Stimulated activated CD4-positive, alpha-beta T cell treated with anti-CD3 and anti-CD28 coated beads, Interleukin-12 subunit alpha, Interleukin-12 subunit beta, amount 100 ng/mL, for 4 hours (primary cell): ENCODE data around the gene ALG1.
A peak's percentile ranks its signal among the peaks of the same experiment; 100 is the strongest.
"Not testable (repeated sequence)": the region's sequence is repeated elsewhere in the genome, so short reads cannot be mapped to it uniquely, and the experiment has no call there.

ENCODE experiments used
- DNase-seq: peaks from one replicate; pipeline ENCODE4 v3.0.0-alpha.2; 2020

Gene ALG1

DNA sequence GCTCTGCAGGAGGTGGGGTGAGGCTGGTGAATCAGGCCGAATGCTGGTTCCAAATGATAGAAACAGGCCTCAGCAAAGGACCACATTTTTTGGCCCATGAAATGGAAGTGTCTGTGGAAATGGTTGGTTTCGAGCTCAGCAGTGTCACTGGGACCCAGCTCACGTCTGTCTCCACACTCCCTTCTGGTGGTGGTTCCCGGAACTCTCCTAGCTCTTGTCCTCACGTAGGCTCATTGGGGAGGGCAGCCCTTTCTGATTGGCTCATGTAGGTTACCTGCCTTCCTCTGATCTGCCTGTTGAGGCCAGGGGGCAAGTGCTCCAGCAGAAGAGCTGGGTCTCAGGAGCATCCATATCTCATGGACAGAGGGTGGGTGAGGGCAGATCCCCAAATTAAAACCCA lies 4.0 kb downstream of the ALG1 start:
- DNase-seq = no peak

DNA sequence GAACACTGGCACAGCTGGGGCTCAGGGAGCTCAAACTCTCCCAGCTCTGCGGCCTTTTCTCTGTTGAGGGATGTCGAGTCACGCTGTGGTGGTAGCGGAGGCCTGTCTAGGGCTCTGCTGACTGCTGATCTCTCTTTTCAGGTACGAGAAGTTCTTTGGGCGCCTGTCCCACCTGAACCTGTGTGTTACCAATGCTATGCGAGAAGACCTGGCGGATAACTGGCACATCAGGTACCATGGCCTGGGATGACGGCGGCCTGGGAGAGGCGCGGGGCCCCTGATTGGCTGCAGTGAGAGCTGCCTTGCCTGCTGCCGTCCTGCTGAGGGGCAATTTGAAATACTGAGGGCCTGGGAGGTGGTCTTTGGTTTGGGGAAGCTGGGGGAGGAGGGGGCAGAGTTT lies 5.7 kb downstream of the ALG1 start:
- DNase-seq = no peak

DNA sequence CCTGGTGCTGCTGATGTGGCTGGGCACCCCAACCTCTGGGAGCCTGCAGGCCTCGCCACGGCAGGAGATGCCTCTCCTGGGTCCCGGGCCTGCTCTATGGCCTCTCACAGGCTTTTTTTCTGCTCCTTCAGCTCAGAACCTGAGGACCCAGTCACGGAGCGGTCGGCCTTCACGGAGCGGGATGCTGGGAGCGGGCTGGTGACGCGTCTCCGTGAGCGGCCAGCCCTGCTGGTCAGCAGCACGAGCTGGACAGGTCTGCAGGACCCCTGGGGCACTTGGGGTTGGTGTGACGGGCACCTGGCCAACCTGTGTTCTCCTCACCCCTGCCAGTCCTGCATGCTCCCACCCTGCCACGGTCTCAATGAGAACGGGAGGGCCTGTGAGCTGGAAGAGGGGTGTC lies 7.0 kb downstream of the ALG1 start:
- DNase-seq = no peak

DNA sequence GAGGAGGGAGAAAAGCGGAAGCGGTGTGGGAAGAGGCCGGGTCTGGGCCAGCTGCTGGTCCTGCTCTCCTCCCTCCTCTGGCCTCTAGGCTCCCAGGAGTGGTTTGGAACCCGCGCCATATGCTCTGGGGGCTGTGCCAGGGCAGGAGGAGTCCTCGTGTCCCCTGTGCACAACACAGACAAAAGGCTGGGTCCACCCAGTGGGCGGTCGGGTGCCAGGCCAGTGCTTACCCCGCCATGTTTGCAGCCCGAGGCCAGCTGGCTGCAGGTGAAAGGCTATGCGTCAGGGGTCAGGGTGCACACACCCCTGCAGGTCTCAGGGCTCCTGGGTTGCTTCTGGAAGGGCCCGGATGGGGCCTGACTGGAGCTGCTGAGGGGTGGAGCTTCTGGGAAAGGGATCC lies 8.8 kb downstream of the ALG1 start:
- DNase-seq = not testable (repeated sequence)

DNA sequence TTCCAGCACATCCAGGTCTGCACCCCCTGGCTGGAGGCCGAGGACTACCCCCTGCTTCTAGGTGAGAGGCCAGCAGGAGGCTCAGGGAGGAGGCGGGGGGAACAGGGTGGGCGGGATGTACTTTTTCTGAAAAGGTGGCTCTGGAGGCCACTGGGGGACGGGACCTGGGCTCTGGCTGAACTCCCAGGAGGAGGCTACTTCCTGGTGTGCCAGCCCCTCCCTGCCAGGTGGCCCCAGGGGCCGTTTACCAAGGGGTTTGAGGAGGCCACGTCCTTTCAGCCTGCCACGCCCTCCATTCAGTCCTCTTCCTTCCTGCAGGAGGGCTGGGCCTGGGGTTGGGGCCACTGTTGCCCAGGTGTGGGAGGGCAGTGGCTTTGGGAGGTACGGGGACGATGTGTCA lies 9.4 kb downstream of the ALG1 start:
- not testable (repeated sequence) for DNase-seq

DNA sequence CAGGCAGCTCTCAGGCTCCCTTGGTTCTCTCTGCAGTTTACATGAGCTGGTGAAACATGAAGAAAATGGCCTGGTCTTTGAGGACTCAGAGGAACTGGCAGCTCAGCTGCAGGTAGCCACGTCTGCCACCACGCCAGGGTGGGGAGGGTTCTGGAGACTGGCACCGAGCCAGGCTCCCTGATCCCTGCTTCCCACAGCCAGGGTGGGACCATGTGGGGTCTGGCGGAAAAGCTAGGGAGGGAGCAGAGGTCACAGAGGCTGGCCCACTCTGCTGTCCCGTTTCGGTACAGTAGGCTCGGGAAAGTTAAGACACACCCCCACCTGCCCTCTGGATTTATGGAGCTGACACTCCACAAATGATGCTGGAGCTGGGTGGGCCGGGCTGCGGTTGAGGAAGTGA lies 12.0 kb downstream of the ALG1 start:
- not testable (repeated sequence) for DNase-seq

DNA sequence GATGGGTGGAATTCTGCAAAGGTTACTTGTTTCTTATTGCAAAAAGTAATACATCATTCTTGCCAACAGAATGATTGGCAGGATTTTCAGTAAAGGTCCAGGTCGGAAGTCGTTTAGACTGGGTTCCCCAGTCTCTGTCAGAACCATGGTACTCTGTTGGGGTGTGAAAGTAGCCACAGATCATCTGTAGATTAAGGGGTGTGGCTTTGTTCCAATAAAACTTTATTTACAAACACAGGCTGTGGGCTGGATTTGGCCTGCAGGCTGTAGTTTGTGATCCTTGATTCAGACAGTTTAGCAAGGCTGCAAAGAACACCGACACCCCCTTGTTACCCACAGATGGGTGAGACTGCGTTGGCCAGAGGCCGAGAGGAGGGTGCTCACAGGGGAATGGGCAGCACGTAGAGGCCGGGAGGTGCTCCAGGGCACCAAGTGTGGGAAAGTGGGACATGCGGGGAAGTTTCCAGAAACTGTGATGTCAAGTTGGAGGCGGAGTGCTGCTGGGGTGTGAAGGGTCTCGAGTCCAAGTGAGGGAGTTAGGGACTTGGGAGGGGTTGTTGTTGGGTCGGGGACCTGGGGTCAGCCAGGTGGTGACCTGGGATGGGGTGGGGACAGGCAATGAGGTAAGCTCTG lies 12.6 kb downstream of the ALG1 start:
- DNase-seq = not testable (repeated sequence)

DNA sequence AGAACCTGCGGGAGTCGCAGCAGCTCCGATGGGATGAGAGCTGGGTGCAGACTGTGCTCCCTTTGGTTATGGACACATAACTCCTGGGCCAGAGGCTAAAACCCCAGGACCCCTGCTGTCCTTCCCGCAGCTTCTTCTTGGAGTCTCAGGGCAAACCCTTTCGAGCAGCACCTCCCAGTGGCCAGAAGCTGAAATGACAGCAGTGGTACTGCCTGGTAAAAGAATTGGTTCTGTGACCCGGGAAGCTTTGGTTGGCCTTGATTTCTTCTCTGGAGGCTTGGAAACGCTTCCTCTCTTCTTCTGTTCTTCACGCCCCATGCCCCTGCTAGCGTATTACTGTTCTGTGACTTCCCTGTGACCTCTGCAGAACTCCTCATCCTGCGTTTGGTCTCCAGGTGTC lies 13.2 kb downstream of the ALG1 start:
- DNase-seq = peak; percentile 51

DNA sequence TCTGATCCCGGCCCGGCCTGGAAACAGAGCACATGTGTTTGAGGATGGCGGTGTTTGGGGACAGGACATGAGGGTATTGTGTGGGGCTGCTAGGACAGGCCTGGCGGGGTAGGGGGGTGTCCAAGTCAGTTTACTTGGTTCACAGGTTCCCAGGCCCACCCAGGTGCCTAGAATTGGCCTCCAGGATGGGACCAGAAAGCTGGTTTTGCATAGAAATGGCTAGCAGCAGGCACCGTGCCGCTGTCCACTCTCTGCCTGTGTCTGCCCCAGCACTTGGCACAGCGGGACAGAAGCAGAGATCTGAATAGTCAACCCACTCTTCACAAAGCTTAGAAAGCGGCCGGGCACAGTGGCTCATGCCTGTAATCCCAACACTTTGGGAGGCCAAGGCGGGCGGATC lies 14.1 kb downstream of the ALG1 start:
- not testable (repeated sequence) for DNase-seq

DNA sequence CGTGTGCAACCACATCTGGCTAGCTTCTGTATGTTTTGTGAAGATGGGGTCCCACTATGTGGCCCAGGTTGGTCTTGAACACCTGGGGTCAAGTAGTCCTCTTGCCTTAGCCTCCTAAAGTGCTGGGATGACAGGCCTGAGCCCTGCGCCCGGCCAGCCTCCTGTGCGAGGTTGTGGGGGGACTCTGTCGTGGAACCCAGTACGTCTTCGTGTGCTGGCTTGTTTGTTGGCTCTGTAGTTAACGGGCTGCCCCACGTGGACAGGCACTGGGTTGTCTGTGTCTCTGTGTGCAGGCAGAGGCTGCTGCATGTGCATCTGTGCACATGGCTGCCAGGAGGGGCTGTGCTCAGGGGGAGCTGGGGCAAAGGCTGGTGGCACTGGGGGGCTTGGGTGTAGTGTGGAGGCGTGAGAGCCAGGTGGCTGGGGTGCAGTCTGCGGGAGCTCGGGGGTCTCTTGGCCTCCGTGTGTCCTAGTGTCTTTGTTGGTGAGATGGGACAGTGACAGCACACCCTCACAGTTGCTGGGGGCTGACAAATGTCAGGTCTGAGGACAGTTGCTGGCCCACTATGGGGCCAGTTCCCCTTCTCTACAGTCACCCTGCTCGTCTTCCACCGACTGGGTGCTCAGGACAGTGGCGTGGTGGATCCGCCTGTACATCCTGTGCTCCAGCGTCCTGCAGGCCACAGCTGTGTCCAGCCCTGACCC lies 16.6 kb downstream of the ALG1 start:
- not testable (repeated sequence) for DNase-seq

DNA sequence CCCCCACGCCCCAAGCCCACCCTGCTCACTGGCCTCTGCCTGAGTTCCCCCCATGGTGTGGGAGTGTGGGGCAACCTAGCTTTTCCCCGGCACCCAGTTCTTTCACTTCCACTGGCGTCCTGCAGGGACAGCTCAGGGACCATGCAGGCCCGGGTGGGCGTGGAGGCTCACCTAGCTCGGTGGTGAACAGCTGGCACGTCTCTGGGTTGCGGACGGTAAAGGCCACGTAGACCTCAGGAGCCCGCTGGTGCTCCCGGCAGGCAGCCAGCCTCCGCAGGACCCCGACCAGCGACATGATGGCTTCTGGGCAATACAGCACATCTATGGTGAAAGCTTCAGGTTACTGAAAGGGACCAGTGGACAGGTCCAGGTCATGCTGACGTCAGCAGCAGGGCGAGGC lies 17.3 kb downstream of the ALG1 start:
- DNase-seq = not testable (repeated sequence)

DNA sequence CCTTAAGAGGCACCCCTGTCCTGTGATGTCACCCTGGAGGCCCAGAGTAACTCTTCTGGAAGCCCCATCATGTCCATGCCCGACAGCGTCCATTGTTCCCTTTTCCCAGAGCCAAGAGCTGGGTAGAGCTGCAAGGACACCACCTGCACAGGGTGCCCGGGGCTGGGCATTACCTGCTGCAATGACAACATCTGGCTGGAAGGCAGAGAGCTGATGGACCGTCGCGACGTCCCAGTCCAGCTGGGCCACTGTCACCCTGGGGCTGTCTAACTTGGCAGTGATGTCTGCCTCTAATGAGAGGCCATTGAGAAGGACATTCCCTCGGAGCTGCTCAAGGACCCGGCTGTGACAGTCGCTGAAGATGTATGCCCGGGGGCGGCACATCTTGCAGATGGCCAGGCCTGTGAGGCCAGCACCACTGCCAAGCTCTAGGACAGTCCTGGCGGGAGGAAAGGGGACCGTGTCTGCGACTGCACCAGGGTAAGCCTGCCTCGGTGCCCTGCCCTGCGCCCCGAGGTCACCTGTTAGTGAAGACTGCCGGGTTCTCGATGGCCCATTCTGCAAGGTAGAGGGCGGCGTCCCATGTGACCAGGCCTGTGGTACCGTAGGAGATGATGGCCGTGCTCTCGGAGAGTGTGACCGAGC lies 18.4 kb downstream of the ALG1 start:
- not testable (repeated sequence) for DNase-seq

DNA sequence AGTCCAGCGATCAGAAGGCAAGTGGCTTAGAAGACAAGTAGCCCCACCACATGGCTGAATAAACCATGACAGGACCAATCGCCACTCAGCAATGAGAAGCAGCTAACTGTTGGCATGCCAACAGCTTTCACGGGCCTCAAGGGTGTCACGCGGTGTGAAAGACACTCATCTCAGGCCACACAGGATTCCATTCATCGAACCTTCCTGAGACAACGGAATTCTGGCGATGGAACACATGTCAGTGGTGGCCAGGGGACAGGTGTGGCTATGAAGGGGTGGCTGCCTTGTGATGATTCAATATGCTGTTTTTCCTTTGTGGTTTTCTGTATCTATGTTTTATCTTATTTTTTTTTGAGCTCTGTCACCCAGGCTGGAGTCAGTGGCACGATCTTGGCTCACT lies 18.9 kb downstream of the ALG1 start:
- not testable (repeated sequence) for DNase-seq

DNA sequence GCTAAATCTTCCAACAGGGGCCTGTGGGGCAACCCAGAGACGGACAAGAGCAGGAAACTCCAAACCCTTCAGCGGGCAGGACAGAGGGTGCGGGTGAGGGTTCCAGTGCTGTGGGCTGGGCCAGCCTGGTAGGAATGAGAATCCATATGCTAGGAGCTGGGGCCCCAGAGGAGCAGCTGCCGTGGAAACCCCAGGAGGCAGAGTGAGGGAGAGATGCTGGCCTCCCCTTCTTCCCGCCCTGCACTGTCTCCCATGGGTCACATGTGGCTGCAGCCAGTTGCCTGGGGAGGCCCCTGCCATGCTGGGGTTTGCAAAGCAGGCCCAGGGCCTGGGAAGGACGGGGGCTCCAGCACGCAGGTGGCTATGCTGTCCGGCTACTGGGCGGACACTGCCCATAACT lies 21.4 kb downstream of the ALG1 start:
- DNase-seq = not testable (repeated sequence)

DNA sequence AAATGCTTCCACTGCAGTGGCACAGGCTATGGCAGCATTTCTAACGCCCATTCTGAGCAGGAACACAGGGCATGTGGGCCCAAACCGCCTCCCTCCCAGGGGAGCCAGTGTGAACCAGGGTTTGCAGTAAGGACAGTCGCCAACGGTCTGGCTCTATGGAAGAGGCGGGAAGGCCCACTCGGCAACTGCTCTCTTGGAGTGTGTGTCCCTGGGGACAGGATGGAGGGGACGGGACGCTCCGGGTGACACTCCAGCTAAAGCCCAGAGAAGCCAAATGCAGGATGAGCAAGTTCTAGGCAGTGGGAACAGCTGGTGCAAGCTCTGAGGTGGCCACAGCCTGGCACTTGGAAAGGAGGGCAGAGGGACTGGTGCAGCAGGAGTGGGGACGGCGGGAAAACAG lies 22.1 kb downstream of the ALG1 start:
- DNase-seq = not testable (repeated sequence)

DNA sequence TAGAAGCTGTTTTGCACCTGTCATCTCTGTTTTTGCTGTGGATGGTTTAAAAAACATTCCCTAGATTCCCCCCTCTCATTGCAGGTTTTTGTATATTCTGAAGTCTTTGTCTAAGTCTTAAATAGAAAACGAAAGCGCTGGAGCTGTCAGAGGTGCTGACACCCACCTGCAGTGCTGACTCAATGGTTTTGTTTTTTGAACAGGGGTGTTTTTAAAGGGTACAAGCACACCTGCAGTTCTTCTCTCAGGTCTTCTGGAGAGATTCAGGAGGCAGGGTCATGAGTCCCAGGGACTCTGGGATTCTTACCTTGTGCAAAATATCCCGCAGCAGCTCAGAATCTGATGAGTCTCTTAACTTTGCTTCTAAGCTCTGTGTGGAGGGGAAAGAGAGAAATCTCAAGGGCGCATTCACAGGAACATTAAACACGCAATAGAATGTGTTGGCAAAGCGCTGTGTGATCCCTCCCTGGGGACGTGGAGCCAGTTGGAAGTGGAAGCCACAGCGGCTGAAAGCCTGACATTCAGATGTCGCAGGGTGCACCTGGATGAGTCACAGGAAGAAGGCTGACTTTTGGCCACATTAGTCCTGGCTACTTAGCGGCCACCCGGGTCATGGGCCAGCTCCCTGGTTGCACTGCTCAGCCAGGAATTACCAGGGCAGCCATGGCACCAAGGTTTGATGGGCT lies 23.6 kb downstream of the ALG1 start:
- DNase-seq = not testable (repeated sequence)

DNA sequence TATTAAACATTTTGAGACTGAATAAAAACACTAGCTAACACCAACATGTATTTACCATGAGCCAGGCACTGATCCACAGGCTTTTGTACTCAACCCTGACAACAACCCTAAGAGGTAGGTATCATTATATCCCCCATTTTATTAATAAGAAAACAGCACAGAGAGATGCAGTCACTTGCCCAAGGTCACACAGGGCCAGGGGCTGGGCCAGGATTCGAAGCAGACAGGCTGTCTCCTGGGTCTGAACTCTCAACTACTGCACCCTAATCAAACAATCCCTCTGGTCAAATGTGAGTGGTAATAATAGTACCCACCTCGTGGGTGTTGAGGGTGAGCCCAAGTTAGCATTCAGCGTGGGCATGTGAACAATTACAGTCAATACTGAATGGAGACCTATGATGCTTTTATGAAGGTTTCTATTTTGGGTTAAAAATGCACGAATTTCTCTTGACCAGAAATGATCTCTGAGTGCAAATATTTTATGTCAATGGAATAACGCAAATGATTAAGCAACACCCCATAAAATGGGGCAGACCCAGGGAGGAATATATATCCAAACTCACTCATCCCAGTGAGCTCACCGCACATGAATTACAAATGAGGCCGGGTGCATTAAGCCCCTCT lies 24.9 kb downstream of the ALG1 start:
- DNase-seq = not testable (repeated sequence)

DNA sequence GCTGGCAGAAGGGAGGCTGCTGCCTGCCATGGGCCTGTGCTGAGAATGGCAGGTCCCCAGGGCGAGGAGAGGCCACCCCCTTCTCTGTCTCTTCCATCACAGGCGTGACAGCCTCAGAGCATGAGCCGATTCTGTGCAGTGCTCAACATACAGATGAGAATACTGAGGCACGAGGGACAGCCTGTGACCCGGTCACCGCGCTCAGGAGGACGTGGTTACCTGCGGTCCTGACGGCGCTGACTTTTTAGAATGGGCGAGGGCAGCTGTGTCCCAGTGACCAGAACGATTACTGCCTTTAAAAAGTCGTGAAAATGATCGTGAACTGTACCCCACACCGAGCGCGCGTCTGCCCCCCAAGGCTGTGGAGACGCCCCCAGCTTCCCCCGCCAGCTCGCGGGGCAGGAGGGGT lies 25.4 kb downstream of the ALG1 start:
- DNase-seq = peak; percentile 38

DNA sequence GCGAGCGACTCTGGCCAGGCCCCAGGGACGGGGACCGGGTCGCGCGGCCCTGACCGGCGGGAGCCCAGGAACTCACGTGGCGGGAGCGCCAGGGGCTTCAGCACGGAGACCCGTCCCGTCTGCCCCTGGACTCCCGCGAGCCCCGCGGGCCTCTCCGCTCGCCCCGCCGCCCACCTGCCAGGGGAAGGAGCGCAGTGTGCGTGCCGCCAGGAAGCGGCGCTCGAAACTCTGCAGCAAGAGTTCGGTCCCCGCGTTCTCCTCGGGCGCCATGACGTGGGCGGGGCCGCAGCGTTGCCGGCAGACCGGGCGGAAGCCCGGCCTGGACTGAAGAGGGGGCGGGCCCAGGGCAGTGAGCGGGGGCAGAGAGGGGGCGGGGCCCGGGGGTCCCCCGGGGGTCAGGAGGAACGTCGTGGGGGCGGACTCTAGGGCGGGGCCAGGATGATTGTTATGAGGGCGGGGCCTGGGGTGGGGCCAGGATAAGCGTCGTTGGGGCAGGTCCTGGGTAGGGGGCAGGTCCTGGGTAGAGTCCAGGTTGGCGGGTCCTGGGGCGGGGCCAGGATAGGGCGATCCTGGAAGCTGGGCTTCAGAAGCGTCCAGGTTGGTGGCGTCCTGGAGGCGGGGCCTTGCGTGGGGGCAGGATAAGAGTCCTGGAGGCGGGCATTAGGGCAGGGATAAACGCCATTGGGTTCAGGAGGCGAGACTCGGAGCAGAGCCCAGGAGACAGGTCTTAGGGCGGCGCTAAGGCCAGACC lies 26.0 kb downstream of the ALG1 start, which contains the start of gene EEF2KMT:
Gene EEF2KMT (minus strand): TSS at position 326 of the 751 bp plus-strand sequence. CDS start 56 bp downstream, at position 270.
- peak; percentile 91 for DNase-seq

DNA sequence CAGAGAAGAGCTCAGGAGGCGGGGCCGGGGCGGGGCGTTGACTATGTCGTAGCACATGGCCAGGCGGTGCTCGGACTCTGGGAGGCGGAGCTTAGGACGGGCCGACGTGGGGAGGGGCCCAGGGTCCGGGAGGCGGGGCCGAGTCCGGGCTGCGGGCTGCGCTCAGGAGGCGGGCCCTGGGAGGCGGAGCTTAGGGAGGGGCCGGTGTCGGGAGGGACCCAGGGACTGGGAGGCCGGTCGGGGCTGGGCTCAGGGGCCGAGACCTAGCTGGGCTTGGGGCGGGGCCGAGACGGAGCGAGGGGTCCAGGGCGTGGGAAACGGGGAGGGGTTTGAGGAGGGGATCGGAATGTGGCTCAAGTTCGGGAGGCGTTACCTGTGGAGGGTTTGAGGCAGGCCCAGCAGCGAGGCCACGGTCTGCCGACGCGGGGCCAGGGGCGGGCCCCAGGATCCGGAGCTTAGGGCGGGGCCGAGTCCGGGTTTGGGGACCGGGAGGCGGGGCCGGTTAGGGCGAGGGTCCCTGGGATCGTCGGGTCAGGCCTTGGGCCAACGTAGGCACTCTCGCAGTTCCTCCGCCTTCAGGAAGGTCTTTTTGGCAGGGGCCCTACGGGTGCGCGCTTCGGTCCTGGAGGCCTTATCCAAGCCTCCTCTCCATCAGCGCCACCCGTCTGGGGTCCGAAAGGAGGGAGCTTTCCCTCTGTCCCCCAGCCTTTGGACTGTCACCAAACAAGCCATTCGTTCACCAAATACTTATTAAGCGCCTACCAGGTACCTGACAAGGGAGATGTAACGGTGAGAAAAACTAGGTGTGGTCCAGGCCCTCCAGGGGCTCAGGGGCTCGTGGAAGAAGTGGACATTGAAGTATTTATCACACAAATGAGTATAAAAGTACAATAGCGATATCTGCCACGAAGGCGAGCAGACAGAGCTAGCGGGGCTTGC lies 26.8 kb downstream of the ALG1 start:
- DNase-seq = peak; percentile 96

DNA sequence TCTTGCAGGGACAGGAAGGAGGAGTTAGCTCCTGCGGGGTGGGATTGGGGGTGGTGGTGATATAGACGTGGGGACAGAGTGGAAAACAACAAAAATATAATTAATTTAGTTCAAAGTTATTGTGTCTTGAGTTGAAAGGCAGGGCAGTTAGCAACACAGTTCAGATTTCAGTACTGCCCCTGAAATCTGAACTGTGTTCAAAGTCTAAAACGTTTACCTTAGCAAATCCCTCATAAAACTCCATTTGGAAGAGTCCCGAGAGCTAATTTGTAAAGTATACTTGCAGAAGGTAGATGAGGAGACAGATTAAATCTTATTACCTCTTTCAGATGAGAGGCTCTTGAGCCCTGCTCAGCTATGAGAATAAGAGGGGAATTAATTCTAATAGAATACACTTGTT lies 27.5 kb downstream of the ALG1 start:
- DNase-seq = not testable (repeated sequence)
